Stimulated activated CD8-positive, alpha-beta memory T cell treated with anti-CD3 and anti-CD28 coated beads, Interleukin-4, amount 100 ng/mL, for 24 hours (primary cell): Measurements from ENCODE around the gene PVALEF.

Experiments
- DNase-seq: peaks from one replicate; pipeline ENCODE4 v3.0.0-alpha.2; 2020; ENCODE audit warnings: low read depth

The PVALEF gene

DNA sequence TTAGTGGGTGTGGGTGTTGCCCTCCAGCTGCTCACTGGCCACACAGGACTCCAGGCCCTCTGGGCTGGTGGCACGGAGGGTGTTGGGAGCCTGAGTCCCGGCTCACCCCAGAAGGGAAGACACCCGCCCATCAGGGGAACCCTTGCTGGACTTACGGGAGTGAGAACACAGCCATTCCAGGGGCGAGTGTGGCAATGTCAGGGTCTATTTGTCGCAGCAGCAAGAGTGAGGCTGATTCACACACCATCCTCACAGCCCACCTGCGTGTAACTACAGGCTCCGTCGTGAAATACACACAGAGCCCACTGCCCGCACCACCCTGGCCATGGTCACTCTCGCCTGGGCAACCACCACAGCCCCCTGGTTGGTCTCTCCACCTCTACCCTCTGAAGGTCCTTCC is 18.5 kb downstream of the PVALEF start:
- no peak for DNase-seq

DNA sequence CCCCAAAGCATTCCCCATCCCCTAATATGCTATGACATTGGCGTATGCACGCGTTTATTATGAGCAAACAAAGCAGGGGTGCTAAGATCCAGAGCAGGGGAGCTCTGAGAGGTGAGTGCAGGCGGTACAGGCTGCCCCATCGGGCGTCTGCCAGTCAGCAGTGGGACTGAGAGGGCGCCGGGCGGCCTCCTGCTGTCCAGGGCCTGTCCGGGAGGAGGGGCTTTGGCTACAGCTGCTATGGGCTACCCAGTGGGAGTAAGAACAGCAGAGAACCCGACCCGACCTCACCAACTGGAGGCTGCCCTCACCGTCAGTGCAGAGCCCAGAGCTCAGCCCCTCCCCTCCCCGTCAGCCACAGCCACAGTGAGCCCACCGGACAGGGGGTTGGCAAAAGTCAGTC is 19.2 kb downstream of the PVALEF start:
- DNase-seq = no peak

DNA sequence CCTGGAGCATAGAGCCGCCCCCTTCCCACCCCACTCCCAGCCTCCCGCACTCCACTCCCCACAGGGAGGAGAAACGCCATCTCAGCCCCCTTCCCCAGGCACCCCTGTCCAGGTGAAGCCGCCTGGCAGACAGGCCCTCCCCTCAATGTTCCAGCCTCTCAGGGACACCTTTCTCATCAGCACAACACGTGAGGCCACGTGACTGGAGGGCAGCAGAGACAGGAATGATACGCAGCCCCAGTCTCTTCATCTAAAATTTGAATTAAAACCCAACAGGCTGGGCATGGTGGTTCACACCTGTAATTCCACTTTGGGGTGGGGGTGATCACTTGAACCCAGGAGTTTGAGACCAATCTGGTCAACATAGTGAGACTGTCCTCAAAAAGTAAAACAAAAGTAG is 20.9 kb downstream of the PVALEF start:
- no peak for DNase-seq

DNA sequence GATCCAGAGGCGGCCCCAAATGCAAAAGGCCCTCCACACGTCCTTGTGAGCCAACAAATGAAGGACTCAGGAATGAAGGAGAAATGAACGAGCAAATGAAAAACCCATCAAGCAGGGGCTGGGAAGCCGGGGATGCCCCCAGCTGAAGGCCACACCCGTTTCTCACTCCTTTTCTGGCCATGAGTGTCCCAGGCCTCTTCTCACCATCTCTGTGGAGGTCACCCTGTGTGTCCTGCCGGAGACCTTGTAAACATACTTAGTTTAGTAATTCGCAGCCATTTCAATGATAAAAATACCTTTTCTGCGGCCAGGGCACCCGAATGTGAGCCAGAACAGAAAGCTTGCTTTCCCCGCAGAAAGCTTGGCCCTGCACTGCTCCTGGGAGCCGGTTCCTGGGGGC is 21.8 kb downstream of the PVALEF start:
- no peak for DNase-seq

DNA sequence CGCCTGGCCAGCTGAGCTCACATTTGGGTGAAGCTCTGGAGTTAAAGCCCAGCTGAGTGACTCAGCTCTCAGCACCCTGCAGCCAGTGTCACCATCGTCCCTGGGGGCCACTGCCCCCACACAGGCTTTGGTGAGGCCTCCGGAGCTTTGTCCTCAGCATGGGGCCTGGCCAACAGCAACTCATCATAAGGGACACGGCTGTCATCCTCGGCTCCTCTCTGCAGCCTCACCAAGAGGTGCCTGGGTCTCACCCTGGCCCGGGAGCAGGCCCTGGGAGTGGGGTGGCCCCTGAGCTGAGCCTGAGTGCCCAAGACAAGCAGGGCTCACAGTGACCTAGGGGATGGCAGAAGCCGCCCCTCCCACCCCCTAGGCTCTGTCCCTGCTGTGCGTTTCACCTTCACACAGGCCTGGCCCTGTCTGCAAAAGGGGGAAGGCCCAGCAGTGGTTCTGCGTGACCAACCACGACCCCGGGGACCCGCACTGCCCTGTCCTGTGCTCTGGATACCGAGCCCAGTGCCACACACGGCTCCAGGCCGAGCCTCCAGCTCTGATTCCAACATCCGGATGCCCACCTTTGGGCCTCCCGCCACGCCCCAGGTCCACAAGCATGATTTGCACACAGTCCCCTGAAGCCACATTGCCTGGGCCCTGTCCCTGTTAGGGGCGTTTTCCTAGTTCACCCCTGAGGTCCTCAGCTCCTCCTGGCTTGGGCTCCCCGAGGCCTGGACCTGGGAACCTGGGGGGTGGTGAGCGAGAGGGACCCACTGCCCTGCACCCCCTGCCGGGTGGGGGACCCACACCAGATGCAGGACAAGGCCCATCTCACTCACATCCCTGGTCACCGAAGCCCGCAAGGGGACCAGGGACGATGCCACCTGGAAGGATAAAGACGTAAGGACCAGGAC is 22.5 kb downstream of the PVALEF start:
- DNase-seq = no peak

DNA sequence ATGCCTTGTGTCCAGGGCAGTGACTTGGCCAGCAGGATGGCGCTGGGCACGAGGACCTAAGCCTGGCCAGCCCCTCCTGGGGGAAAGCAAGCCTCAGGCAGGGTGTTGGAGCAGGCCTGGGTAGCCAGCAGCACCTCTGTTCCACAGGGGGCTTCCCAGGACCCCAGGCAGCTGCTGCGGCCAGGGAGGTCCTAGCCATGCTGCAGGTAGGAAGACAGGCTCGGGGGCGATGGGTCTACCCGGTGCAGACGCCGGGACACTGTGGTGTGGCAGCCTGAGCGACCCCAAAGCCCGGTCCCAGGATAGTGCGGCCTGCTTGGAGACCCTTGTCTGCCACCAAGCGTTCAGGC is 23.2 kb downstream of the PVALEF start:
- DNase-seq = no peak

DNA sequence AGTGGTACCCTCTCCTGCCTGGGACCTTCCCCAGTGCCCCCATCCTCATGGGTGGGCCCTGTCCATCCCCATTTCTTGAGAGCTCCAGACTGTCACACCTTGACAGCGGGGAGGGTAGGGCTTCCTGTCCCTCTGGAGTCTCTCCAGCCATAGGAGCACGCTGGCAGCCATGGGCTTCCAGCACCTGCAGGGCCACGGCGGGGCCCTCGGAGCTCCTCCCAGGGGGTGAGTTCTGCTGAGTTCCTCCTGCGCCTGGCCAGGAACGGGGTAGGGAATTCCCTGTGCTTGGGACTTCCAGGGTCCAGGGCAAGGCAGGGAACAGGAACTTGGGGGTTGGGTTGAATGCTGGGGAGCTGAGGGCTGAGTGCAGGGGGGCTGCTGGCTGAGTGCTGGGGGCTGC is 23.7 kb downstream of the PVALEF start:
- no peak for DNase-seq

DNA sequence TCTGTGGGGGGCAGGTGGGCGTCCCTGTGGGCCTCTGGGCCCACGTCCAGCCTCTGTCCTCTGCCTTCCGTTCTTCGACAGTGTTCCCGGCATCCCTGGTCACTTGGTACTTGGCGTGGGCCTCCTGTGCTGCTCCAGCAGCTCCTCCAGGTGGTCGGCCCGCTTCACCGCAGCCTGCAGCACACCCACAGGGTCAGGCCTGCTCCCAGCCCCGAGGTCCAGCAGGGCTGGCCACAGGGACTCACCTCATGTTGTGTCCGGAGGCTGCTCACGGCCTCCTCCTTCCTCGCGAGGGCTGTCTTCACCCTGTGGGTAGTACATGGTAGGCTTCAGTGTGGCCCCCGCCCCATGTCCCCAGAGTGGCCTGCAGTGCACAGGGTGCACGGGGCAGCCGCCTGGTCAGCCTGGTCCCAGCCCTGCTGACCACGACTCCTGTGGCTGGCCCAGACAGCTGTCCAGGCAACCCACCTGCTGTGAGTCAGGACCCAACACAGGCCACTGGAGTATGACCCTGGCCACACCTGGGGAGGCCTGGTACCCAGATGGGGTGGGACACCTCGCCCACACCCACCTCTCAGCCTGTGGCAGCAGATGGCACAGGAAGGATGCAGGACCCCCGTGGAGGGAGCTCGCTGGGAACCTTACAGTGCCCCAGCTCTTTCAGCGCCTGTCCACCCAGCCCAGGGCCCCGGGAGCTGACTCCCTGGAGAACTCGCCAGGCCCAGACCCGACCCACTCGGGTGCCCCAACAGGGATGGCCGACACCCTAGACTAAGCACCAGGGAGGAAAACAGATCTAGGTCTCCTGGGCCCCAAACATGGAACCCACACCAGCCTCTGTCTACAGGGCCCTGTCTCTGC is 24.6 kb downstream of the PVALEF start:
- DNase-seq = no peak

DNA sequence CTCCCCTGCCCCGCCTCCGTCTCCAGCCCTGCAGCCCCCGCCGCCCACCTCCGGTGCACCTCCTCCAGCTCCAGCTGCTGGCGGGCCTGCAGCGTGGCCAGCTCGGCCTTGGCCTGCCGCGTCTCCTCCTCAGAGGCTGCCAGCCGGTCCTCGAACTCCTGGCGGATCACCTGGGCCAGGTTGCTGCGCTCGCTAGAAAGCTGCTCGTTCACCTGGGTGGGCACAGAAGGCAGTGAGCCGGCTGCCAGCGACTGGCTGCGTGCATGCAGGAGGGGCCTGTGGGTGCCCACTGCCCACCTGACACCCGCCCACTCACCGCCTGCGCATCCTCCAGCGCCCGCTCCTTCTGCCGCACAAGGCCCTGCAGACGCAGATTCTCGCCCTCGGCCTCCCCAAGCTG is 25.3 kb downstream of the PVALEF start:
- DNase-seq = no peak

DNA sequence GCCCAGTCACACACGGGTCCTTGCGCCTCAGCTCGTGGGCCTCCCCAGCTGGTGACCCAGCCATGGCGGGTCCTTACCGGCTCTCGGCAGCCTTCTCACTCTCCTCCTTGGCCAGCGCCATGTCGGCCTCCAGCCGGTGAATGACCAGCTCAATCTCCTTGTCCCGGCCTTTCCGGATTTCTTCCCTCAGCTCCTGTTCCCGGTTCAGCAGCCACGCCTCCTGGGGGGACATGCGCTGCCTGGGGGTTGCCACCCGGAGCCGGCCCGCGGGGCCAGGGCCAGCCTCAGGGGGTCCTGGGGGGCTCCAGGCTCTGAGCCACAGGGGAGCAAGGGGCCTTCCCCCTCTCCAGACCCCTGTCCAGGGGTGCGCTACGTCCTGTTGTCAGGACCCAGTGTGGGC is 25.8 kb downstream of the PVALEF start:
- no peak for DNase-seq

DNA sequence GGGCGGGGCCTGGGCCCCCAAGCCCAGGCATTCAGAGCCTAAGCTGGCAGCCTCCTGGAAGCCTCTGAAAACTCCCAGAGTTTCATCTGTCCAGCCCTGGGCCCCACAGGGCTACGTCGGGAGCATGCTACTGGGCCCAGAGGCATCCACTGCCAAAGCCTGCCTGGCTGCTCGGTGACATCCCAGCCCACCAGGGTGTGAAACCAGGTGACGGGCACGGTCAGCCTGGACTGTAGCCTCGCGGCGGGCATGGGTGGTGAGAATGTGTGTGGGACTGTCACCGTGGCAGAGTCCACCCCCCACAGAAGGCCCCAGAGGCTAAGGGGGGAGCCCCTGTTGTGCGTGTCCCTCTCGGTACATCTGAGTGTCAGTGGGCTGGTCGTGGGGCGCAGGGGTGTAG is 26.3 kb downstream of the PVALEF start:
- DNase-seq = no peak

DNA sequence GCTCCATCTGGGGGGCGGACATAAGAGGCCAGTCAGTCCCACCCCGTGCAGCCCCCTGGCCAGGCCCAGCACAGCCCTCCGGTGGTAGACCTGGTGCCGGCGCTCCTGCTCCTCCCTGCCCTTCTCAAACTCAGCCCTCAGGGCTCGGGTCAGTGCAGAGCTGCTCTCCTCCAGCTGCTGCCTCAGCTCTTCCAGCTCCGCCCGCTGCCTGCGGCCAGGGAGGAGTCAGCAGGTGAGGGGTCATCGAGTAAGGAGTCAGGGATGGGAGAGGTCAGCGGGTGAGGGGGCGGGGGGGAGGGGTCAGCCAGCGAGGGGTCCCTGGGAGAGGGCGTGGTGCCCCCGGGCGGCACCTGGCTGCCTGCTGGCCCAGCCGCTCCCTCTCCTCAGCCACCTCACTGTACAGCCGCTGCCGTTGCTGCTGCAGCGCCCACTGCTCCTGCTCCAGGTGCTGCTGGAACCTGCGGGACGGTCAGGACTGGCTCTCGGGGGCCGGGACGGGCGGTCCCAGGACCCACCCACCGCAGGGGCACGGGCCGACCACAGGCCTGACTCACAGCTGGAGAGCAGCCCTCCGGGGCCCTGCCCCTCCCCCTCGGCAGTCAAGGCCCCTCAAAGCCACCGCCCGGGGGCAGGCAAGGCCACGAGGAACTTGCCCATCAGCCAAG is 27.2 kb downstream of the PVALEF start:
- DNase-seq = no peak

DNA sequence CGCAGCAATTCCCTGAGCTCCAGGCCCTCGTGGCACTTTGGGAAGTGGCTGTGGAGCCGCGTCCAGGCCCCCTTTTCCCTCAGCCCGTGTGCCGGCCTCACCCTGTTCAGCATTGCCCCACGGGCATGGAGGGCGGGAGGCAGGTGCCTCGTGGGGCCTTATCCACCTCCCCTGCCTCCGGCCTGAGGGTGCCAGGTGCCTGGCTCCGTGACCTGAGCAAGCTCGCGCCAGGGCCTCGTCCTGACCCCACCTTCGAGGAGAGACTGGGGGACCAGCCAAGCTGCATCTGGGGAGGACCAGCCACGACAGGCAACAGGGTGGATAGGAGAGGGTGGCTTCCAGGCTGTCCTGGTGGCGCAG is 27.7 kb downstream of the PVALEF start:
- DNase-seq = no peak

DNA sequence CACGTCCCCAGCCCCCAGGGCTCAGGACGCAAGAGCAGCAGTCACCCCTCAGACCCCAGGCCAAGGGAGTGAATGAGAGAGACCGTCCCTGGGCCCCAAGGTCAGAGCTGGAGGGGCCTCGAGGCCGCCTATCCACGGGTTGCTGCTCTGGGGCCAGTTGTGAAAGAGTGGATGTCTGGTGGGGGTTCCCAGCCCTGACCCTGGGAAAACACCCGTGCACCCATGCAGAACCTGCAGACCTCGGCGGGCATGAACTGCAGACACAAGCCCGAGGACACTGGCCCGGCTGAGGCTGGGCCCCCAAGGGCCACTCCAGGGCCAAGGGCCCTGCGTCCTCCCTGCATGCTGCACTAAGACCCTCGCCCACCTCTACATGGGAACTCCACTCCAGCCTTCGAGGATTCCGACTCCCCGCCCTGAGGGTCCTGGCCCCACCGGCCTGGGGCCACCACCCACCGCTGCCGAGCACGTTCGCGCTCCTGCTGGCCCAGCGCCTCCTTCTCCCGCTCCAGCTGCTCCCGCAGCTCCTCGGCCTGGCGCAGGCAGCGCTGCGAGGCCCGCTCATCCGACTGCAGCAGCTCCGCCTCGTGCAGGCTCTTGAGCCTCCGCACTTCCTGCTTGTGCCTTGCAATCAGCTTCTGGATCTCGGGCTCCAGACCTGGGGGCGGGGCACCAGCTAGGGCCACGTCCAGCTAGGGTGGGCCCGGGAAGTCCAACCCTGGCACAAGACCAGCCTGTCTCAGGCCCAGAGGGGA is 28.3 kb downstream of the PVALEF start:
- no peak for DNase-seq

DNA sequence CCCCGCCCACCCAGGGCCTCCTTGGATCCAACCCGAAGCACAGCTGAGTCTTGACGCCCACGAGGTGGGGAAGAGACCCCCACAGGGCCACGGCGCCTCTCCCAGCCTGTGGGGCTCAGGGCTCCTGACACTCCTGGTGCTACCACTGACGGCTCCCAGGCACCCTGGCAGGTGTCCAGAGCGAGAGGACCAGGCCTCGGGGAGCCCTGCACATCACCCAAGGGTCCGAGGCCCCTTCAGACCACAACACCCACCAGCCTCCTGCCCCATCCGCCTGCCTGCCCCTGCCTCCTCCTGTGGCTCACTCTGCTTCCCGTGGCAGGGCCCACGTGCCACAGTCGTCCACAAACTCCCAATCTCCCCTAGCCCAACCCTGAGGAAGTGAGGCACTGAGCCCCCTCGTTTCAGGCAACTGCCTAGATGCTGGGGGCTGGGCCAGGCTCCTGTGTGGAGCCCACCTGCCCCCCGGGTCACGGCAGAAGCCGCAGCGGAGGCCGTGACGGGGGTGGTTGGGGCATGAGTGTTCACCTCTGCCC is 29.0 kb downstream of the PVALEF start:
- no peak for DNase-seq

DNA sequence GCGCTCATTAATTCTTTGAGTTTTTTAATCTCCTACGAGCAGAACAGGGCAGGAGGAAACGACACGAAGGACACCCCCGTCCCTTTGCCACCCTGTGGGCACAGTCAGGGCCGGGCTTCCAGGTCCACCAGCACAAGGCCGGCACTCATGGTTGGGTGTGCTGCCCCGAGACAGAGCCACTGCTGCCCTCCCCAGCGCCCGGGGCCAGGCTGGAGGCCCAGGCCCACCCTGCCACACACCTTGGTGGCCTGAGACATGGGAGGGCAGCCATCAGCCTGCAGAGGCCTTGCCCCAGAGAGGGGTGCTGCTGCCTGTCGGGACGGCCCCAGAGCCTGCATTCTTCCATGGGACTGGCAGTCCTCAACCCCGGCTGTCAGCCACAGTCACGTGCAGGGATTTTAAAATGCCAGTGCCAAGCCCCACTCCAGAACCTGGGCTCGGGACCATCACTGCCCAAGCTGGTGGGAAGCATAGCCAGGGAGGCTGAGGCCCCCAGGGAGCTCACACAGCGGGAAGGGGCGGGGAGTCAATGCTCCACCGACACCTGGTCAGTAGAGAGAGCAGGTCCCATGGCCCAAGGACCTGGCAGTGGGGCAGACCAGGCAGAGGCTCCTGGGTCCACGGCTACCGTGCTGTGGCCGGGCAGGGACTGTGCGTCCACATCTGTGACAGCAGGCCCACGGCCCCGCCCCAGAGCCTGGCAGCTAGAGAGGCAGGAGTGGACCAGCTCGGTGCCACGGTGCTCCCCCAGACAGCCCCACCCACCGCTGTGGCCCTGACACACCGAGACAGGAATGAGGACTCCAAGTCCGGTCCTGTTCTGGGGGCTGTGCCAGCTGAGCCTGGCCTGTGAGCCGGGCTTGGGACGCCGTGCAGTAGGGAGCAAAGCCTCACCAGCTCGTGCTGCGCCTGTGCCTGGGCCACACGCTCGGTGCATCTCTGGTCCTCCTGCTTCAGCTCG is 29.9 kb downstream of the PVALEF start:
- no peak for DNase-seq

DNA sequence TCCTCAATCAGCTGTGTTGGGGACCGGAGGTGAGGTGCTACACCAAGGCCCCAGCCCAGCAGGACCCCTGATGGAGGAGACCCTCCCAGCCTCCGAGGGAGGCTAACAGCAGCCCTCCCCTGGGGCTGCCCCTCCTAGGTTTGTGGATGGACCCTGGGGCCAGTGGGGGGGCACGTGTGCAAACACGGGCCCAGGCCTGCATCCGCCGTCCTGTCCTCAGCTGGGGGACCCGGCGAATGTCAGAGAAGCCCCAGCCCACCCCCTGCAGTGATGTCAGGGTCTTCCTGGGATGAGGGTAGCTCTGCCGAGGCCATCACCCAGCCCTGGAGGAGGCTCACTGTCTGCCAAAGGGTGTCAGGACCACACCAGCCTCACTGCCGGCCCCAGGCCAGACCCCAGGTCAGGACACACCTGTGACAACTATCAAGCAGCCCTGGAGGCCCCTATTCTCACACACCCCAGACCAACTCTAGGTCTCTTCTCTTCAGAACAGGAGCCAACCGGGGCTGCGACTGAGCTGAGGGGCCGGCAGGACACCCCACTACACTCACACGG is 30.7 kb downstream of the PVALEF start:
- DNase-seq = no peak

DNA sequence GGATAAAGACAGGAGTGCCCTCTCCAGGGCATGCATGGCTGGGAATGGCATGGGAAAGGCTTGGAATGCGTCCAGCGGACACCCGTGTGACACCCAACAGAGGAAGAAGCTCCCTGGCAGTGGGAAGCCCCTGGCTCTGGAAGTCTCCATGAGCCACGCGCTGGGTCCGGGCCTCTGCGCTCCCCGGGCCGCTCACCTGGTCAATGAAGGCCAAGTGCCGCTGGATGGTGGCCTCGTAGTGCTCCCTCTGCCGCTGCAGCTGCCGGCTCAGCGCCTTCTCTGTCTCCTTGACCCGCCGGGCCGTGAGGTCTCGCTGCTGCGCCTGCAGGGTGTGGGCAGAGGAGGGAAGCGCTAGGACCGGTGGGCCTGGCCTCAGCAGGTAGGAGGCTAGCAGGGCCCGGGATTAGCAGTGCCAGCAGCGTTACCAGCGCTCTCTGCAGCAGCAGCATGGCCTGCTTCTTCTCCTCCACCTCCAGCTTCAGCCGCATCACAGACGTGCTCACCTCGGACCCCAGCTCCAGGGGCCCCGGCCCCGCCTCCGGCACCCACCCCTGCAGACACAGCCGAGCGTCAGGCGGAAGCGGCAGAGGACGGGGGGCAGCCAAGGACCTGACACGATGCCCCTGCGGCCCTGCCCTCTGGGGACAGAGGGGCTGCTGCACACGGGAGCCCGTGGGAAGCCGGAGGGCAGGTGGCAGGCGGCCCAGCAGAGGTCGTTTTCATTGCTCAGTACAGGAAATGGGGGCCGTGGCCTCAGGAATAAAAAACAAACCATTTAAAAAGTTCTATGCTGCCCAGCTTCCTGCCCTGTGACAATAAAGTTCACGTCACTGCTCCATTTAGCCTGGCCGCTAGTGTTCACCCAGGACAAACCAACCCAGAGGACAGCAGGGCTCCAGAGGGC is 31.4 kb downstream of the PVALEF start:
- no peak for DNase-seq

DNA sequence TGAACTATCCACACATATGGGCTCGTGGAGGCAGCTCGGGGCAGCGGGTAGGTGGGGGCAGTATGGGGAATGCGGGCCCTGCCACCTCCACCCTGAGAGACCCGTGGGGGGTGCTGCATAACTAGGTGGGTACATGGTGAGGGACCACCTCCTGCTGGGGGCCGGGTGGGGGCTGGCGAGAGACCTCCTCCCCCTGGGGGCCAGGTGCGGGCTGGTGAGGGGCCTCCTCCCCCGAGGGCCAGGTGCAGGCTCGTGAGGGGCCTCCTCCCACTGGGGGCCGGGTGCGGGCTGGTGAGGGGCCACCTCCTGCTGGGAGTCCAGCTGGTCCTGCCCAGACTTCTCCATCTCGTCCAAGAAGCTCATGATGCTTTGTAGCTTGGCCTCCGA is 32.1 kb downstream of the PVALEF start:
- DNase-seq = no peak
